Measurements from ENCODE around the gene LCLAT1.

GRCh38 chr2:30514134-30514847 is 67.2 kb downstream of the LCLAT1 start:
- TF ChIP-seq CTCF (IDR thresholded peaks at IDR 0.05) = no peak
- no peak for TF ChIP-seq POLR2A (IDR thresholded peaks at IDR 0.05)

All from thyroid gland (tissue), 4 donors.